GM18873 (cell line): ENCODE results near the gene ACOT7.

Experiments used
- ATAC-seq: cut with Tn5 transposase; IDR thresholded peaks from one replicate; pipeline ENCODE4 v1.9.1; 2021; ENCODE audit warnings: mild to moderate bottlenecking, moderate library complexity, moderate number of reproducible peaks; ENCODE audit not compliant: unreplicated experiment, low FRiP score

ACOT7 gene

DNA sequence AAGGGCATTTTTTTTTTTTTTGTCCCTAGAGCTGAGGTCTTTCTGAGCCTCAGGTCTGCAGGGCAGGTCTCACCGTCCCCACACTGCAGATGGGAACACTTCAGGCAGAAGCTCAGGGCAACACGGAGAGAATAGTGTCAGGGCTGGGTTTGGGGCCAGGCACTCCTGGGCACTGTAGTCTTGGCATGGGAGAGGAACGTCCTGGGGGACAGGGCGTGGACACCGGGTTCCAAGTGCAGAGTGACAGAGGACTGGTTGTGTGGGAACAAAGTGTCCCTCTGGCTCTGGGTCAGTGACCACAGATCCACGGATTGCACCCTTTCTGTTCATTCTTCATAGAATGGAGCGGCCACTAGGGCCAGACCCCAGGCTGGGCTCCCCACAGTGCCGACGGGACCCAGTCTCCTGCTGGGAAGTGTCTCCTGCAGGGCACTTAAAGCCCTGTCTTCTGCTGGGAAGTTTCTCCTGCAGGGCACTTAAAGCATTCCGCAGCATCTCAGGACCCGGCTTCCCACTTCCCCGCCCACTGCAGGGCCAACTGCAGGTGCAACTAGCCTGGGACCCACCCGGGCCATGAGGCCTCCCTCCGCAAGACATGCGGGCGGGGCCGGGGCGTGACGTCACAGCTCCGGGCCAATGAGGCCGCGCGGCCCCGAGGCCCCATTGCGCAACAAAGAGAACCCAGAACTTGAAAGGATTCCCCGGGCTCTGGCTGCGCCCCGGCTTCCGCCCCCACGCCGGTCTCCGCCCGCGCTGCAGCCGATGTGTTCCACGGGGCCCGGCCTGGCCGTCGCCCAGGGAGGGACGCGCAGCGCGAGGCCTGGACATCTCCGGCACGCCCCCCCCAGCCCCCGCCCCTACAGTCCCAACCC, 133.8 kb downstream of the ACOT7 start:
- ATAC-seq, result no peak

DNA sequence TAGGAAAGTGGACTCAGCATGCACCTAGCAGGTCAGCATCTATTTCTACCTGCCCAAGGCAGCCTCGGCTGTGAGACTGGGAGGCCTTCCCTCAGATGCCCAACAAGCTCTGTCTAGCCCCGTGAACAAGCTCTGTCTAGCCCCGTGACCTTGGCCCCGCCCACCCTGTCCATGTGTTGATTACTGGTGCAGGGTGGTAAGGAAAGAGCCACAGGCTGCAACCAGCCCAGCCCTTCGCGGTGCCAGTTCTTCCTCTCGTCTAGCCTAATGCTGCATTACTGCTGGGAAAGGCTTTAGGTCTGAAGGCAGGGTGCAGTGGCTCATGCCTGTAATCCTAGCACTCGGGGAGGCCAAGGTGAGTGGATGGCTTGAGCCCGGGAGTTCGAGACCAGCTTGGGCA, 134.9 kb downstream of the ACOT7 start:
- ATAC-seq, result no peak

- ATAC-seq, result no peak
These were observed 136.0 kb downstream of the ACOT7 start for GRCh38 chr1:6257541-6258069.

DNA sequence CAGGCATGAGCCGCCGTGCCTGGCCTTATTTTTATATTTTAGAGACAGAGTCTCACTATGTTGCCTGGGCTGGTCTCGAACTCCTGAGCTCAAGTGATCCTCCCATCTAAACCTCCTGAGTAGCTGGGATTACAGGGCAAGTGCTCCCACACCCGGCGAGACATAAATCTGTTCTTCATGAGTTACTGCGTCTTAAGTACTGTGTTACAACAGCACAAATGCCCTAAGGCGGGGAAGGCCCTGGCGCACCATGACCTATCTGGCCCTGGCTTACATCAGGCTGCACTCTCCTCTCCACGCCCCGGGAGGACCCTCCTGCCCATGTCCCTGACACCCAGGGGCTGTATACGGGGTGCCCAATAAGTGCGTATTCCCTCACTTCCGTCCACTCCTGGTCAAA, 136.9 kb downstream of the ACOT7 start:
- ATAC-seq, result no peak

DNA sequence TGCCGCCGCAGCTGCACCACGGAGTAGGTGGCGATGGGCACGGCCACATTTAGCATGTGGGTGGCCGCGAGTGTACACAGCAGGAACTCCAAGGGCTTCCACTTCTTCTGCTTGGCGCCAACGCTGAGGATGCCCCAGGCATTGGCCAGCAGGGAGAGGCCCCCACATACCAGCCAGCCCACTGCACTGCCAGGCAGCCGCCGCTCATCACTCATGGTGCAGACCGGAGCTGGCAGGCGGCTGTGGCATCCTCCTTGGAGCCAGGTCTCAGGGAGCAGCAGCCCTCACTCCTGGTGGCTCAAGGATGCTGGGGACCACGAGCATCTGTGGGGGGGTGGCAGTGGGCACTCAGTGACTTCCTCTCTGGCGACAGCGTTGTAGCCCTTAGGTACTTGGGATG, 138.9 kb downstream of the ACOT7 start:
- ATAC-seq, result no peak

GRCh38 chr1:6253380-6253779, 140.2 kb downstream of the ACOT7 start:
- no peak for ATAC-seq

DNA sequence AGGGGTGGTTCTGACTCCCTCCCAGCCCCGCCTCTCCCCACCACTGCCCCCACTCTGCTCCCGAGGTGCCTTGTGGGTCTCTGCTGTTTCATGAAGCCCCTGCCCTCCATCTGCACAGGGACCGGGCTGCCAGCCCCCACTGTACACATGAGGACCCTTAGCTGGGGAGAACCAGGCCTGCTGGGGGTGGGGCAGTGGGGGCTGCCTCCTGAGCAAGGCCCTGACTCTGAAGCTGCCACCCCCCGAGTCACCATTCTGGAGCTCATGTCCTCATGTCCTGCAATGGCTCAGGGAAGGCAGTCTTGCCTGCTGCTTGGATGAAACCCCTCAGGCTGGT, 141.2 kb downstream of the ACOT7 start:
- no peak for ATAC-seq

- ATAC-seq, result no peak
These were observed 141.7 kb downstream of the ACOT7 start for GRCh38 chr1:6251681-6252373.

- ATAC-seq, result no peak
These were observed 142.3 kb downstream of the ACOT7 start for GRCh38 chr1:6251233-6251632.

- ATAC-seq, result no peak
These were observed 143.6 kb downstream of the ACOT7 start for GRCh38 chr1:6249739-6250689.

- ATAC-seq, result no peak
These were observed 144.4 kb downstream of the ACOT7 start for GRCh38 chr1:6248932-6249738.

DNA sequence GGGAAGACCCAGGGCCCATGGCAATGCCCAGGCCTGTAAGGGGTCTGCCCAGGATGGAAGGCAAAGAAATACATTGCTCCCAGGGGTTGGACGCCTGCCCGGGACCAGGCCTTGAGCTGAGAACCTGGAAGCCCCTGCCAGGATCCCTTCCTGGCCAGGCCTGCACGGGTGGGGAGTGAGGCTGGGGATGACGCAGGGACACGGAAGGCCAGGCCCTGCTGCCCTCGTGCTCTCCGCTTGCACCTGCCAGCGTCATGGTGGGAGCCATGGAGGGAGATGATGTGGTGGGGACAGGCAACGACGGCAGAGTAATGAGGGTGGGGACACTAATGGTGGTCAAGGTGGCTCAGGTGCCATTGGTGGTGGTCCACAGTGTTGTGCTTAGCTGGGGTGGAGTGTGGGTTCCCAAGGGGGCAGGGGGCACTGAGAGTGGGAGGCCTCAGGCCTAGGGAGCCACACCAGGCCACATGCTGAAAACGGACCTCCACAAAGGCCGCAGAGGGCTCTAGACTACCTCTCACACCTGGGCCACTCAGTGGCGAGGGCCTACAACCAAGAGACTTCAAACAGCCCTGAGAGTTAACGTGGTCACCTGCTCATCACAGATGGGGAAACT, 145.3 kb downstream of the ACOT7 start:
- no peak for ATAC-seq

DNA sequence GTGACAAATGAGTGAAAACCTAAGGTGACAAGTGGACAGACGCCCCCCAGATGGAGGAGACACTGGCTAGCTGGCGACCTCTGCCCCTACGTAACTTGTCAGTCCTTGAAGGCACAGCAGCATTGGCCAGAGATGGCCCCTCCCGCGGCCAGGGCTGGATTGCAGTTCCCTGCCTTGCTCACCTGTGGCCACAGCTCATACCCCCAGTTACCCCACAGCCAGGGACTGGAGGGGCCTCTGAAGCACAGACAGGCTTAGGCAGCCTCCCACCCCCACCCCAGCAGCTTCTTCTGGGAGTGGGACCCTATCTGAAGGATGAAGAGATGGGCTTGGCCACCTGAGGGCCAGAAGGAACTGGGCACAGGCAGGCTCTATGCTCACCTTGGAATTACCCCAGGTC, 145.9 kb downstream of the ACOT7 start:
- no peak for ATAC-seq

- no peak for ATAC-seq
These were observed 146.8 kb downstream of the ACOT7 start for GRCh38 chr1:6246497-6247467.

- no peak for ATAC-seq
These were observed 147.6 kb downstream of the ACOT7 start for GRCh38 chr1:6245869-6246496.

- ATAC-seq, result no peak
These were observed 148.3 kb downstream of the ACOT7 start for GRCh38 chr1:6245086-6245868.

GRCh38 chr1:6244401-6245049, 149.0 kb downstream of the ACOT7 start:
- no peak for ATAC-seq
